NT2/D1 (cell line): ENCODE results near the gene SS18L1.

Source experiments
- DNase-seq: peaks from one replicate; pipeline ENCODE4 v3.0.0-alpha.2; 2011; ENCODE audit warnings: low read depth, low spot score
- H3K27me3 ChIP-seq: 2 replicates; pipeline ENCODE4 v1.6.0; 2011; ENCODE audit warnings: mild to moderate bottlenecking; ENCODE audit not compliant: insufficient read length, insufficient read depth
- H3K36me3 ChIP-seq: 2 replicates; pipeline ENCODE4 v1.6.1; 2011; ENCODE audit warnings: mild to moderate bottlenecking, low read length, mixed read lengths; ENCODE audit not compliant: insufficient read depth, insufficient read length
- H3K4me1 ChIP-seq: 2 replicates; pipeline ENCODE4 v1.5.1; 2011; ENCODE audit not compliant: insufficient read depth, insufficient read length
- H3K4me3 ChIP-seq: 2 replicates; pipeline ENCODE4 v1.5.1; 2011; ENCODE audit warnings: low read depth; ENCODE audit not compliant: insufficient read length
- H3K9ac ChIP-seq: 2 replicates; pipeline ENCODE4 v1.6.0; 2011; ENCODE audit warnings: low read depth; ENCODE audit not compliant: insufficient read length
- H3K9me3 ChIP-seq: 2 replicates; pipeline ENCODE4 v1.5.1; 2011; ENCODE audit warnings: mild to moderate bottlenecking, low read length; ENCODE audit not compliant: insufficient read depth
- SUZ12 ChIP-seq: IDR thresholded peaks from 2 replicates; pipeline ENCODE4 v1.6.1; 2011; ENCODE audit not compliant: insufficient read length, insufficient read depth; ENCODE audit errors: extremely low read depth
- YY1 ChIP-seq: IDR thresholded peaks from 2 replicates; pipeline ENCODE4 v1.6.1; 2011; ENCODE audit not compliant: insufficient read length, insufficient read depth
- ZNF274 ChIP-seq: IDR thresholded peaks from 2 replicates; pipeline ENCODE4 v1.6.1; 2011; ENCODE audit warnings: mild to moderate bottlenecking, low read depth, low read length

The SS18L1 gene

GRCh38 chr20:62143081-62143956 lies at the start of gene SS18L1, which contains the start of gene PSMA7:
Gene SS18L1 (plus strand): TSS chr20:62143769. CDS start chr20:62143821, 52 bp downstream.
Gene PSMA7 (minus strand): TSS chr20:62143394. CDS start chr20:62143303, 91 bp downstream.
- no peaks in the 10 kb centered on the region for H3K9me3 ChIP-seq
- H3K27me3 ChIP-seq: peaks cover 11% of the 10 kb centered on the region
- H3K9ac ChIP-seq: peak within 1 kb of the TSS; percentile 96
- H3K4me3 ChIP-seq: peak within 1 kb of the TSS; percentile 86
- peaks cover 20% of the 10 kb centered on the region for H3K4me1 ChIP-seq
- peak; percentile 86 for DNase-seq
- TF ChIP-seq YY1 (no peak), SUZ12 (no peak), ZNF274 (no peak)
- H3K36me3 ChIP-seq: peaks cover 61% of the 10 kb centered on the region

GRCh38 chr20:62096421-62097380 lies 46.9 kb upstream of the SS18L1 start:
- no peak overlapping the region for H3K9ac ChIP-seq

GRCh38 chr20:62097881-62098407 lies 45.6 kb upstream of the SS18L1 start:
- Histone ChIP-seq H3K9ac (no peak overlapping the region), H3K9me3 (no peaks in the 10 kb centered on the region), H3K36me3 (no peaks in the 10 kb centered on the region), H3K4me1 (peaks cover 2% of the 10 kb centered on the region), H3K4me3 (no peak overlapping the region), H3K27me3 (no peaks in the 10 kb centered on the region)
- TF ChIP-seq ZNF274 (no peak), SUZ12 (no peak), YY1 (no peak)
- DNase-seq: no peak

More at GRCh38 chr20:62096421-62097380, 46.9 kb upstream of the SS18L1 start:
- no peaks in the 10 kb centered on the region for H3K36me3 ChIP-seq
- no peak for DNase-seq
- H3K4me3 ChIP-seq: no peak overlapping the region
- H3K4me1 ChIP-seq: peaks cover 2% of the 10 kb centered on the region
- H3K27me3 ChIP-seq: no peaks in the 10 kb centered on the region
- no peak for TF ChIP-seq SUZ12
- TF ChIP-seq YY1: no peak
- H3K9me3 ChIP-seq: no peaks in the 10 kb centered on the region

- Histone ChIP-seq H3K4me1 (peaks cover 5% of the 10 kb centered on the region), H3K9me3 (peaks cover 5% of the 10 kb centered on the region), H3K36me3 (no peaks in the 10 kb centered on the region), H3K9ac (no peak overlapping the region), H3K4me3 (no peak overlapping the region), H3K27me3 (no peaks in the 10 kb centered on the region)
- DNase-seq: no peak
- TF ChIP-seq YY1 (no peak), SUZ12 (no peak), ZNF274 (no peak)
Measured at GRCh38 chr20:62101078-62101477, 42.5 kb upstream of the SS18L1 start.

- TF ChIP-seq ZNF274 (no peak), YY1 (no peak), SUZ12 (no peak)
- DNase-seq: no peak
- Histone ChIP-seq H3K4me1 (peaks cover 3% of the 10 kb centered on the region), H3K9ac (no peak overlapping the region), H3K27me3 (no peaks in the 10 kb centered on the region), H3K4me3 (no peak overlapping the region), H3K36me3 (no peaks in the 10 kb centered on the region), H3K9me3 (peaks cover 31% of the 10 kb centered on the region)
Measured at GRCh38 chr20:62103508-62104233, 39.9 kb upstream of the SS18L1 start.

GRCh38 chr20:62104234-62104789 lies 39.3 kb upstream of the SS18L1 start:
- H3K9ac ChIP-seq: no peak overlapping the region
- H3K4me1 ChIP-seq: peaks cover 3% of the 10 kb centered on the region
- H3K36me3 ChIP-seq: no peaks in the 10 kb centered on the region
- no peak for TF ChIP-seq SUZ12
- no peak for TF ChIP-seq ZNF274
- no peak for TF ChIP-seq YY1
- no peaks in the 10 kb centered on the region for H3K27me3 ChIP-seq
- no peak for DNase-seq
- no peak overlapping the region for H3K4me3 ChIP-seq
- H3K9me3 ChIP-seq: peaks cover 37% of the 10 kb centered on the region
